RCC 7860 (cell line): Measurements from ENCODE around the gene RALGPS2.
A peak's percentile ranks its signal among the peaks of the same experiment; 100 is the strongest.
"Not testable (repeated sequence)": the region's sequence is repeated elsewhere in the genome, so short reads cannot be mapped to it uniquely, and the experiment has no call there.

ENCODE experiments used
- DNase-seq: peaks from one replicate; pipeline ENCODE4 v3.0.0-alpha.2; 2015; ENCODE audit warnings: low spot score
- FAIRE-seq: peaks from 2 replicates; lab custom pipeline; 2012; peaks lifted over from hg19 to GRCh38; lab: Jason Lieb, UNC

The RALGPS2 gene

GRCh38 chr1:178774263-178774662, 49.2 kb downstream of the RALGPS2 start:
- DNase-seq (peak; percentile 29), FAIRE-seq (peak; percentile 84)

GRCh38 chr1:178776553-178776952, 51.5 kb downstream of the RALGPS2 start:
- no peak for DNase-seq
- FAIRE-seq, result no peak

GRCh38 chr1:178781533-178782330, 56.7 kb downstream of the RALGPS2 start:
- DNase-seq (no peak), FAIRE-seq (no peak)

GRCh38 chr1:178784131-178784536, 59.1 kb downstream of the RALGPS2 start:
- FAIRE-seq, result no peak
- no peak for DNase-seq

GRCh38 chr1:178792394-178792793, 67.3 kb downstream of the RALGPS2 start:
- FAIRE-seq (no peak), DNase-seq (no peak)

GRCh38 chr1:178796013-178796412, 71.0 kb downstream of the RALGPS2 start:
- no peak for DNase-seq
- no peak for FAIRE-seq

GRCh38 chr1:178797590-178797989, 72.5 kb downstream of the RALGPS2 start:
- DNase-seq (no peak), FAIRE-seq (no peak)

- DNase-seq, result no peak
- FAIRE-seq, result no peak
Measured at GRCh38 chr1:178798232-178798861, 73.3 kb downstream of the RALGPS2 start.

DNA sequence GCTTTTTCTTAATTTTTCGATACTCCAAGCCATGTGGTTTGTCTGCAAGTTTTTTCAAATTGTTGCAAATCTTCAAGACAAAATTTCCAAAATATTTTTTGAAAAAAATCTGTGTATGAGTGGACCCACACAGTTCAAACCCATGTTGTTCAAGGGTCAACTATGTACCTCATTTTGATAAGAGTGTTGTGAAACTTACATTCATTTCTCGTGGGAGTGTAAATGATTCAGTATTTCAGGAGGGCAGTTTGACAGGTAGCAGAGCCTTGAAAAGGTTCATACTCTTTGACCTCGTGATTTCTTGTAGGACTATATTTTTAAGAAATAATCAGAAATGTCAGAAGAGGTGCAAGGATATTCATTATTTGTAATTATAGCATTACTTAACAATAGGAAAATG, 77.8 kb downstream of the RALGPS2 start:
- no peak for FAIRE-seq
- DNase-seq, result no peak

GRCh38 chr1:178806665-178807300, 81.7 kb downstream of the RALGPS2 start:
- DNase-seq, result no peak
- FAIRE-seq, result no peak

- DNase-seq (no peak), FAIRE-seq (no peak)
Measured at GRCh38 chr1:178808529-178808928, 83.5 kb downstream of the RALGPS2 start.

- FAIRE-seq (peak; percentile 14), DNase-seq (no peak)
Measured at GRCh38 chr1:178810585-178810984, 85.5 kb downstream of the RALGPS2 start.

DNA sequence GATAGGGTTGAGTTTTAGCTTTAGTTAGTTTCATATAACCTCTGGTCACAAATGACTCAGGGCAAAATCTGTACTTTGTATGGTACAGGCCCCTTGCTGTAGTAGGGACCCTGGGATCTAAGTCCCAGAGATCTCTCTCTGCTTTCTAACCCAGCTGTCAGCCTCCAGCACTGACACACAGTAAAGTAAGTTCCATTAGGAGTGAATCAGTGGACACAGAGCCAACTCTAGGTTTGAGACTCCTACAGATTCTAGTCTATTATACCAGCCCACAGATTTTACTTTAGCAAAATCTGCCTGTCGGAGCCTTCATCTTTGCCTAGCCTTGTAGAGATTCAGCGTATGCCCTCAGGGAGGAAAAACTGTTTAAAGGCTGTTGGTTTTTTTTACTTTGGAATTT, 93.4 kb downstream of the RALGPS2 start:
- FAIRE-seq (no peak), DNase-seq (no peak)

DNA sequence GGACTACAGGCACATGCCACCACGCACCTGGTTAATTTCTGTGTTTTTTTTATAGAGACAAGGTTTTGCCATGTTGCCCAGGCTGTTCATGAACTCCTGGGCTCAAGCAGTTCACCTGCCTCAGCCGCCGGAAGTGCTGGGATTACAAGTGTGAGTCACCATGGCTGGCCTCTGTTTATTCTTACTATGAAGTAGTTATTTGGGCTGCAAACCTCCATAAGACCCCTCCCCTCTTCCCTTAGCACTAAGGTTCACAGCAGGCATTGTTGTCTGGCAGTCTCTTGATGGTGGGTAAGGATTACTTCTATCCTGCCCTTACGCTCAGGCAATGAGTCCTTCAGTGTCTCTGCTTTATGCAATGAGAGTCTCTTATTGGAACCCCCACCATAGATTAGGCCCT, 94.1 kb downstream of the RALGPS2 start:
- no peak for FAIRE-seq
- DNase-seq, result no peak

DNA sequence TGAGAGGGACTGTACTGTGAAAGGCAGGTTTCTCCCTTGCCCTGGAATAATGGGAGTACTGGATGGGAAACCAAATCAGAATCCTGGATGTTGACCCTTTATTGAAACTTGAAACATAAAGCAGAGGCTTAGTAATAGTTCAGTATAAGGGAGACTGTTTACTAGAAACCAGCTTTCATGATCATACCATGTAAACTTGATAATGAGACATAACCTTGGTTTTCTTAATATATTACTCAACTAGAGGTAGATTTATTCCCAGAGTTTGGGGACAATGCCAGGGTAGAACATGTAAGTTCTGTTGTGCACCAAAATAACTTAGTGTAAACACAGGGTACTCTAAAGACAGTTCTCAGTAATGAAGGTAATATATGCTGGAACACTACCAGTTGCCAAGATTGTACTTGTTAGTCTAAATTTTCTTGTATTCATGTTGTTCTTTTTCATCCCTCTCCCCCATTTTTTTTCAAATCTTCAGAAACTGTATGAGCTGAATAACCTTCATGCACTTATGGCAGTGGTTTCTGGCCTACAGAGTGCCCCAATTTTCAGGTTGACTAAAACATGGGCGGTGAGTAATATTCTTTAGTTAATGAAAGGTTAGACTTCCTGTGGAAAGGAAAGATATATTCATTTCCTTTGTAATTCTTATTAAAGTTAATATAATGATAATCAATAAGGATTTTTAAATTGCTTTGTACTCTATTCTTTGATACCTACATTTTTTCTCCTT, 96.3 kb downstream of the RALGPS2 start:
- no peak for DNase-seq
- FAIRE-seq, result no peak

DNA sequence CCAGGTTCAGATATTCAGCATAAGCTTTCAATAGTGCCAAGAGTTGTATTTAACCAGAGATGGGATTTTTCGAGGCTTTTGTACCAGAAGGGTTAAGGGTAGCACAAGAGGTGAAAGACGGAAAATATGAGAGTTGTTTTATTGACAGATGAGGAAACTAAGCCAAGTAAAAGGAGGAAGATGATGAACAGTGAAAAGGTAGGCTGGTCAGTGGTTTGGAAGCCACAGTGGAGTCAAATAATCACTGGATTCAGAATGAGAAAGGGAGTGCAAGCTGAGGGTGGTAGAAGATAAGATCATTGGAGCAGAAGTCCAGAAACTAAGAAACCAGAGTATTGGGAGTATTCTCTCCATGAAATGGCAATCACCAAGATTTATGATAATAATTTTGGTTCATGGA, 100.1 kb downstream of the RALGPS2 start:
- DNase-seq (no peak), FAIRE-seq (no peak)

GRCh38 chr1:178844436-178844835, 119.4 kb downstream of the RALGPS2 start:
- FAIRE-seq (no peak), DNase-seq (no peak)

- no peak for FAIRE-seq
- DNase-seq, result no peak
Measured at GRCh38 chr1:178846306-178846705, 121.3 kb downstream of the RALGPS2 start.

GRCh38 chr1:178847396-178847849, 122.4 kb downstream of the RALGPS2 start:
- FAIRE-seq, result peak; percentile 71

GRCh38 chr1:178847919-178848318, 122.9 kb downstream of the RALGPS2 start:
- not testable (repeated sequence) for FAIRE-seq

More at GRCh38 chr1:178847396-178847849, 122.4 kb downstream of the RALGPS2 start:
- peak; percentile 40 for DNase-seq

DNA sequence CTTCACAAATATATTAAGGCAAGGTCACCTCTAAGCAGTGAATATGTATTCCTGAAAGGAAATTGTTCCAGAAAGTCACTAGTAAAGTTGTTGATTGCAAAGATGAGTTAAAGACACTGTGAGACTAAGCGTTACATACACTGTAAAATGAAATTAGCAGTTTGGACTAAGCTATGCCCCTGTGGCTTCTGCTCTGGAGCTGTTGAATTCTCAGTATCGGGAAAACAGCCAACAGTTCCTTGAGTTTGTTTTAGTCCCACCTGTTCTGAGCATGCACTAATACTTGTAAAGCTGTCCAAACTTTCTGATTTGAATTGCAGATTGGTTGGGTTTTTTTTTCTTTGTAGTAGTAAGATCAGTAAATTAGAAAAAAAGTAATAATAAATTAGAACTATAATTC, 124.9 kb downstream of the RALGPS2 start:
- FAIRE-seq, result no peak

More at GRCh38 chr1:178847919-178848318, 122.9 kb downstream of the RALGPS2 start:
- DNase-seq, result not testable (repeated sequence)

More for the DNA sequence above, 124.9 kb downstream of the RALGPS2 start:
- DNase-seq, result no peak
